Stimulated activated CD4-positive, alpha-beta T cell treated with anti-CD3 and anti-CD28 coated beads, TNF-alpha, amount 100 ng/mL, for 1 hour (primary cell): Measurements from ENCODE around the gene ENDOG.
A peak's percentile ranks its signal among the peaks of the same experiment; 100 is the strongest.
"Not testable (repeated sequence)": the region's sequence is repeated elsewhere in the genome, so short reads cannot be mapped to it uniquely, and the experiment has no call there.

Source experiments
- DNase-seq, 3 donors: peaks; one replicate each; pipeline ENCODE4 v3.0.0-alpha.2; 2020; ENCODE audit warnings: low read depth in 3 of 3, low spot score in 1 of 3

ENDOG gene

GRCh38 chr9:128818099-128818838, at the start of gene ENDOG:
Gene ENDOG (plus strand): TSS chr9:128818500. CDS start chr9:128818685, 185 bp downstream.
- DNase-seq = peak; percentile 90 to 96 (median 94)

DNA sequence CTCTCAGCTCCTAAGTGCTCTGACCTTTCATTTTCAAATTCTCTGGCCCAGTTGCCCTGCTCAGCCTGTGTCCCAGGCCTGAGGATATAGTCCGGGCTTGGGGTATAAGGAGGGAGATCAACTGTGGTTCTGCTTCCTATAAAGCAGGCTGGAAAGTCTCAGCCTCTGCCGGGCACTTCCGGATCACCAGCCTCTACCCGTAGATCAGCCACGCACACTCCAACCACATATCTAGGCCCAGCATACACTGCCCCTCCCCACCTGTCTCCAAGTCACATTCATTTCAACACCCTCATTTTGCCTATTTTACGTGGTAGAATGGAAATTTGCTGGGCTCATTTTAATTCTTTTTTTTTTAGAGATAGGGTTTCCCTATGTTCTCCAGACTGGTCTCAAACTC, 49.7 kb upstream of the ENDOG start:
- no peak for DNase-seq

DNA sequence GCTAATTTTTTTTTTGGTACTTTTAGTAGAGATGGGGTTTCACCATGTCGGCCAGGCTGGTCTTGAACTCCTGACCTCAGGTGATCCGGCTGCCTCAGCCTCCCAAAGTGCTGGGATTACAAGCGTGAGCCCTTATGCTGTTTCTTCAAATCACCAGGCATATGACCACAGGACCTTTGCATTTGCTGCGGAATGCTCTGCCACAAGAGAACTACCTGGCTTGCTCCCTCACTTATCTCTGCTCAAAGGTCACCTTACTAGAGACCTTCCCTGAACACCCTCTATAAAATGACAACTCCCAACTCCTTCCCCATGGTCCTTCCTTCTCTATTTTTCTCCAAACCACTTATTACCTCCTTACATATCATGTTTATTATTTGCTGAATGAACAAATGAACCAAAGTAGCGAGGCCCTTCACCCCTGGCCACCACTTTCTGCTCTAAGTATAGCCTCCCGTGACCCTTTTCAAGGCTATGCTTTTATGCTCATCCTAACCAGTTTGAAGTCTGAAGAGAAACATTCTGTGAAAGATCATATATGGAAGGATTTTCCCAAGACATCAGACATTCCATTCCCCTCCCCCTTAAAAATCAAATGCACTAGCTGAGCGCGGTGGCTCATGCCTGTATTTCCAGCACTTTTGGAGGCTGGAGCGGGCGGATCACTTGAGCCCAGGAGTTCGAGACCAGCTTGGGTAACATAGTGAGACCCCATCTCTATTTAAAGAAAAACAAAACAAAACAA, 47.8 kb upstream of the ENDOG start:
- no peak for DNase-seq

DNA sequence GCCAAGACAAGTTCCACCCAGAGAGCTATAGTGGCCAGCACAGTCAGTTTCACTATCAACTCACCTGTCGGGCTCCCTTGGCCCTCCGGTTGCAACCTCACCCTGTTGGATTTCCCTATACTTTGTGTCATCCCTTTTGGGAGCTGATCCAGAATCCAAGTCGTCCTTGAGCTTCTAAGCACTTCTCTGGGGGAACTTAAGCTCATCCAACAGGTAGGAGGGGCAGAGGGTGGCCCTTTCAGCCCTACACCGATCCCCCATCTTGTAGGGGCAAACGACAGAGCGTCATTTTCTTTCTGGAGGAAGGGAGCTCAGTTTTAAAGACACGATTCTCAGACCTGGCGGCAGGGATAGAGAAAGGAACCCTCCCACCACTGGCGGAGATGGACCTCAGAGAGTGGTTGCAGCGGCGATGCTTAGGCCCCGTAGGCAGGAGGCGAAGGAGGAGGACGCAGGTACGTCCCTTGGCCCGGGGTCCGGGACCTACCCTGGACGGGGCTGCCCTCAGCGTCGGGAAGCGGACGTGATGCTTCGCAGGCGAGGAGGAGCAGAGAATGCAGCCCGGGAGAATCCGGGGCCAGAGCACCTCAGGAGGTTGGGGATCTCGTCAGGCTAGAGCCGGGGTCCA, 47.1 kb upstream of the ENDOG start:
- DNase-seq = no peak

DNA sequence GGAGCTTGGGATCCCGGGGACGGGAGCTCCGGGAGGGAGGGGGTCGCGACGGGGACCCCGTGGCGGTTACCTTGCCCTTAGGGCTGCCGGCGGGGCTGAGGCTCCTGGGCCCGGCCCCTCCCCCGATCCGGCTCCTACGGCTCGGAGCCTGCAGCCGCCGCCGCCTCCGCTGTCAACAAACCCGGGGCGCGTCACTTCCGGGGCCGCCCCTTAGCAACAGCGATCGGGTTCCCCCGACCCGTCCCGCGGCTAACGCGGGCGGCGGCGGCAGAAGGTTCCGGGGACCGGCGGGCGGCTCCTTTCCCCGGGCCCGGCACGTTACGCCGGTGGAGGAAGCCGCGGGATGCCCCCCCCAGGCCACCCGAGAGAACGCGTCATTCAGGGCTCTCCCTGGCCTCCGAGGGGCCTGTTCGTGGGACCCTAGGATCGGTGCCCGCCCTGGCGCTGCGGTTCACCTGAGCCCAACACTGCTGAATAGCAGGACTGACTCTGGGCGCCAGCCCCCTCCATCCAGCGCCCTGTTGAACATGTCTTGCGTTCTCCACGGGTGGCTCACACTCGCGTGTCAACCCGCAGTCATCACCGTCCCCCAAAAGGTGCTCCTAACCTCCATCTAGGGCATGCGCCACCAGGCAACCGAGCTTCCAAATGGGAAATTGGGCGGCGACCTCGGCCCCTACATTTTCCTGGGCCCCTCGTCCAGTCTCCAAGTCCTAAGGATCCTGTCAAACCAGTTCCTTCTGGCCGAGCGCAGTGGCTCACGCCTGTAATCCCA, 46.4 kb upstream of the ENDOG start, which contains the start of gene ZER1:
ZER1 (minus strand) TSS at position 183 of the 775 bp plus-strand sequence. CDS start 16,362 bp downstream, outside the sequence.
- DNase-seq = peak; percentile 80 to 92 (median 87)

GRCh38 chr9:128773049-128773448, 45.3 kb upstream of the ENDOG start:
- no peak for DNase-seq

DNA sequence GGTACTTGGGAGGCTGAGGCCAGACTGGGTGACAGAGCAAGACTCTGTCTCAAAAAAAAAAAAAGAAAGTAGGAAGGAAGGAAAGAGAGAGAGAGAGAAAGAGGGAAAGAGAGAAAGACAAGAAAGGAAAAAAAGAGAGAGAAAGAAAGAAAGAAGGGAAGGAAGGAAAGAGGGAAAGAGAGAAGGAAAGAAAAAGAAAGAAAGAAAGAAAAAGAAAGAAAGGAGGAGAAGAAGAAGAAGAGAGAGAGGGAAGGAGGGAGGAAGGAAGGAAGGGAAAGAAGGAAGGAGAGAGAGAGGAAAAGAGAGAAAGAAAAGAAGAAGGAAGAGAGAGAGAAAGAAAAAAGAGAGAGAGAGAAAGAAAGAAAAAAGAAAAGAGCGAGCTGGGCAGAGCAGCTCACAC, 43.5 kb upstream of the ENDOG start:
- DNase-seq = no peak

GRCh38 chr9:128780093-128780492, 38.2 kb upstream of the ENDOG start:
- not testable (repeated sequence) for DNase-seq

- no peak for DNase-seq
Observed at GRCh38 chr9:128781187-128782070, 36.9 kb upstream of the ENDOG start.

DNA sequence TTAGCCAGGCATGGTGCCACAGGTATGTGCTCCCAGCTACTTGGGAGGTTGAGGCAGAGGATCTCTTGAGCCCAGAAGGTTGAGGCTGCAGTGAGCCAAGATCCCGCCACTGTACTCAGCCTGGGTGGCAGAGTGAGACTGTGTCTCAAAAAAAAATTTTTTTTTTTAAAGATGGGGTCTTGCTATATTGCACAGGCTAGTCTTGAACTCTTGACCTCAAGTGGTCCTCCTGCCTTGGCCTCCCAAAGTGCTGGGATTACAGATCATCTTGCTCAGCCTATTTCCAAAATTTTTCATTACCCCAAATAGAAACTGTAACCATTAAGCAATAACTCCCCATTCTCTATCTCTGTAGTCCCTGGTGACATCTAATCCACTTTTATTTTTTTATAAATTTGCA, 35.6 kb upstream of the ENDOG start:
- no peak for DNase-seq

DNA sequence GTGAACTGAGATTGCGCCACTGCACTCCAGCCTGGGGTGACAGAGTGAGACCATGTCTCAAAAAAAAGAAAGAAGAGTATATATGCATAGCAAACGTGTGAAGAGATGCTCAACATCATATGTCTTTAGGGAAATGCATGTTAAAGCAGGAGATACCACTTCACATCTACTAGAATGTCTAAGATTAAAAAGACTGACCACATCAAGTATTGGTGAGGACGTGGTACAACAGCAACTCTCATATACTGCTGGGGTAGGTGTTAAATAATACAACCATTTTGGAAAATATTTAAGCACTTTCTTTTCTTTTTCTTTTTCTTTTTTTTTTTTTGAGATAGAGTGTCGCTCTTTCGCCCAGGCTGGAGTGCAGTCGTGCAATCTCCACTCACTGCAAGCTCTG, 32.9 kb upstream of the ENDOG start:
- DNase-seq = no peak

- DNase-seq = peak; percentile 70 to 86 (median 81)
Observed at GRCh38 chr9:128786681-128787601, 31.4 kb upstream of the ENDOG start, which contains the start of gene TBC1D13. Gene TBC1D13 (plus strand): TSS chr9:128787253. CDS start chr9:128787354, 101 bp downstream.

DNA sequence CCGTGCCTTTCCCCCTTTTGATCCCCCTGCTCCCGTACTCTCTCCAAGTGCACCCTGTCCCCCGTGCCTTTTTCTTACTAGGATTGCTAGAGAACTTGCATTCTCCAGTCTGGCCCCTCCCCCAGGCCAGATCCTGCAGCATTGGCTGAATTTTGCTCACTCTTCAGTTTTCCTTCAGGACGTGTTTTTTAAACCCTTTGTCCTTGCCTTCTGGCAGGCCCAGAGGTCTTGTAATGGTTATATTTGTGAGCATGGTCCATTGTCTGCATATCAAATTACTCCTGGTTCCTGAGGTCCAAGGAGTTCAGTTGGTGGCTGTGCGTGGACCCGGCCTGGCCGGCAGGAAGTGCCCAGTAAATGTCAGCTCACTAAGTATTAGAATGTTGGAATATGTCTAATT, 30.6 kb upstream of the ENDOG start:
- no peak for DNase-seq

DNA sequence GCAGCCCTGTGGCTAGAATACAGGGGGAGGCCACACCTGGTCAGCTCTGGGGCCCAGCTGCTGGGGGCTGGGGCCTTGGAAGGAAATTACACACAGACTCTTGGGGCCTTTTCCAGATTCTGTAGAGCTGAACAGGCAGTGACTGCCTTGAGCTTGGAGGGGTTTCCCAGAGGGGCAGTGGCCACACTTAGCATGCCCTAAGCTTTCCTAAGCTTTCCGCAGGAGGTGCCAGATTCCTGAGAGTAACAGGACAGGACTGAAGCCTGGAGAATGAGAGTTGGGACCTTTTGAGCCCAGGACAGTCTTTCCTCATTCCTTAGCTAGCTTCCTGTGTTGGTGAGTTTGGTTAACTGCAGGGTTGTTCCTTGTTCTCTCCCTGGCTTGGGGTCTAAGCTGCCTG, 29.9 kb upstream of the ENDOG start:
- no peak for DNase-seq

- no peak for DNase-seq
Observed at GRCh38 chr9:128790536-128790935, 27.8 kb upstream of the ENDOG start.

DNA sequence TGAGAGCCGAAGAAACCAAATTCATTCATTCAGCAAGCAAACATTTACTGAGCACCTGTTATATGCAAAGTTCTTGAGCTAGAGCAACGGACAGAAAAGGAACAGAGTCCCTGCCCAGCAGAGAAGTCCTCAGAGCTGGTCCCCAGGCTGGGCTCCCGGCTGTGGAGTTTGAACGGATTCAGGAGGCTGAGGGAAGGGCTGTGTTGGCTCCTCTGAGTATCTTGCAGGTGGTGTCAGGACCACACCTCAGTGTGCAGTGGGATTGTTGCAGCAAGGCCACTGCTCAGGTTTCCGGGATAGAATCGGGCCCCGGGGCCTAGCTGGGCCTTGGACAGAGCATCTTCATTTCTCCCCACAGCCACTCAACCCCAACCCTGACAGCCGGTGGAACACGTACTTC, 26.2 kb upstream of the ENDOG start:
- DNase-seq = no peak

DNA sequence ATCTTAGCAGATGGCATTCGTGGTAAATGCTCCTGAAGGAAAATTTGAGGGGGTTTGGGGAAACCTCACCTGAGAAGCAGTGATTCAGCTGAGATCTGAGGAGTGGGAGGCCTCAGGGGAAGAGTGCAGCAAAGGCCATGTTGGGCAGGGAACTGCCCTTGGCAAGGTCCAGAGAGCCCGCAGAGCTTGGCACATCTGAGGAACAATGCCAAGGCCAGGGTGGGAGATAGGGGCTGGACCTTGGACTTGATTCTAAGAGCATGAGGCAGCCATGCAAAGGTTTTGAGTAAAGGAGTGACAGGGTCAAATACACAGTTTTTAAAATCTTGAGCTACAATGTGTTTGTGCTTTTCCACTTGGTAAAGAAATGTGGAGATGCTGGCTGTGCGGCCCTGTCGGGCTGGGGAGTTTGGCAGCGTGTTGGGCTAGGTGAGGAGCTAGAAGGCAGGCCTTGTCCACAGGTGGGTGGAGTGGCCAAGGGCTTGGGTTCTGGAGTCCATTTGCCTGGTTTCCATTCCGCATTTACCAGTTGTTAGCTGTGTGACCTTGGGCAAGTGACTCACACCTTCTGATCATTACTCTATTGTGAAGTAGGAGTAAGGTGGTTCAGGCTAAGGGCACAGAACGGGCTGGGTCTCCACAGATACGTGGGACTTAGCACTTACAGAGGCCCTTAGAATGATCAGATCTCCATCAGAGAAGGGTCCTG, 25.2 kb upstream of the ENDOG start:
- DNase-seq = no peak

DNA sequence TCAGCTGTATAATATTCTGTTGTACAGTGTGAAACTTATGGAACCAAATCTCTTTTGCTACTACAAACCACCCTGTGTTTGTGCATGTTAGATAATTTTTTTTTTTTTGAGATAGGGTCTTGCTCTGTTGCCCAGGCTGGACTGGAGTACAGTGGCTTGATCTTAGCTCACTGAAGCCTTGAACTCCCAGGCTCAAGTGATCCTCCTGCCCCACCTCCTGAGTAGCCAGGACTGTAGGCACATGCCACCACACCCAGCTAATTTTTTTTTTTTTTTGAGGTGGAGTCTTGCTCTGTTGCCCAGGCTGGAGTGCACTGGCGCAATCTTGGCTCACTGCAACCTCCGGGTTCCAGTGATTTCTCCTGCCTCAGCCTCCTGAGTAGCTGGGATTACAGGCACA, 23.3 kb upstream of the ENDOG start:
- DNase-seq = not testable (repeated sequence)
